Mesodermal cell (in vitro differentiated cells): ENCODE results near the gene MCF2L2.
"Not testable (repeated sequence)": the region's sequence is repeated elsewhere in the genome, so short reads cannot be mapped to it uniquely, and the experiment has no call there.

Experiments used
- H3K27ac ChIP-seq: 2 replicates; pipeline ENCODE4 v1.7.0; 2013; ENCODE audit warnings: mild to moderate bottlenecking, low read depth, low read length, moderate library complexity; ENCODE audit not compliant: severe bottlenecking
- H3K36me3 ChIP-seq: 2 replicates; pipeline ENCODE4 v1.7.1; 2013; ENCODE audit warnings: mild to moderate bottlenecking, low read length, moderate library complexity; ENCODE audit not compliant: control insufficient read depth, insufficient read depth
- H3K4me1 ChIP-seq: one replicate; pipeline ENCODE4 v1.7.1; 2013; ENCODE audit warnings: mild to moderate bottlenecking, low read length; ENCODE audit not compliant: insufficient read depth, control insufficient read depth, poor library complexity, severe bottlenecking
- H3K4me3 ChIP-seq: 2 replicates; pipeline ENCODE4 v1.7.0; 2013; ENCODE audit warnings: low read length, control low read depth, mild to moderate bottlenecking; ENCODE audit not compliant: insufficient read depth, poor library complexity, severe bottlenecking; ENCODE audit errors: extremely low read depth
- H3K9me3 ChIP-seq: 2 replicates; pipeline ENCODE4 v1.7.1; 2013; ENCODE audit warnings: mild to moderate bottlenecking, low read length, moderate library complexity; ENCODE audit not compliant: control insufficient read depth
- WGBS, 2 experiments: methylation state at CpG; one replicate each; pipeline ENCODE4 v1.1.5; 2013; ENCODE audit warnings: missing lambda C conversion rate in 2 of 2; ENCODE audit not compliant: insufficient coverage in 2 of 2; 5-methylcytosine and 5-hydroxymethylcytosine counted together

The MCF2L2 gene

GRCh38 chr3:183189641-183190040 is 238.8 kb downstream of the MCF2L2 start:
- Histone ChIP-seq H3K36me3 (no peaks in the 10 kb centered on the region), H3K9me3 (no peaks in the 10 kb centered on the region), H3K27ac (no peak overlapping the region), H3K4me3 (no peak overlapping the region), H3K4me1 (peaks cover 6% of the 10 kb centered on the region)
- 88 to 98% methylated on average over 4 of the region's 4 CpGs for WGBS, 2 experiments

DNA sequence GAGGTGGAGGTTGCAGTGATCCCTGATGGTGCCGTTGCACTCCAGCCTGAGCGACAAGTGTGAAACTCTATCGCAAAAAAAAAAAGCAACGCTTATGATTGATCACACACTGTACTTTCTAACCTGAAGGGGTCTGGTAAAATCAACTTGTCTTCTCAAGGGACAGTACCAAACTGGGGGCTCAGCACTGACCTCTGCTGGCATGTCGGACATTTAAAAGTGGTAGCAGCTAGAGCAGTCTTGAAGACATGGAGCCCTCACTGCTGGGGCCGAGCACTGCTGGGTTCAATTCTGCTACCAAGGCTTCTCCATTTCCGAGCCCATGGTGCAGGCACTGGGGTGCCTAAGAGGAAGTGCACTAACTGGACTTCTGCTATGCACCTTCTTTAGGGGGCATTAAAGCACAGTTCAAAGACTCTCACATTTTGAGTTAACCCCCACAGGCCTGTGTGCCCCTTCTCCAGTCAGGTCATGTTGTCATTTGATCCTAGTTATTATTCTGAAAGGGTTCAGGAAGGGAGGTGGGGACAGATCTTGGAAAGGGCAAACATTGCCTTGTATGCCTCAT is 239.4 kb downstream of the MCF2L2 start:
- WGBS, 2 experiments: 65 to 76% methylated on average over 4 to 7 of the region's 7 CpGs
- Histone ChIP-seq H3K4me3 (no peak overlapping the region), H3K36me3 (no peaks in the 10 kb centered on the region), H3K4me1 (peaks cover 6% of the 10 kb centered on the region), H3K9me3 (no peaks in the 10 kb centered on the region), H3K27ac (no peak overlapping the region)

- no peak overlapping the region for H3K4me3 ChIP-seq
- no peaks in the 10 kb centered on the region for H3K9me3 ChIP-seq
- 90 to 100% methylated on average over 3 of the region's 4 CpGs for WGBS, 2 experiments
- H3K27ac ChIP-seq: no peak overlapping the region
- H3K36me3 ChIP-seq: no peaks in the 10 kb centered on the region
- H3K4me1 ChIP-seq: peaks cover 6% of the 10 kb centered on the region
Measured at GRCh38 chr3:183185696-183186095, 242.7 kb downstream of the MCF2L2 start.

GRCh38 chr3:183182732-183183610 is 245.4 kb downstream of the MCF2L2 start:
- peaks cover 9% of the 10 kb centered on the region for H3K4me1 ChIP-seq

GRCh38 chr3:183182073-183182472 is 246.3 kb downstream of the MCF2L2 start:
- no peak overlapping the region for H3K27ac ChIP-seq
- H3K4me1 ChIP-seq: peaks cover 9% of the 10 kb centered on the region
- 60 to 88% methylated on average over 2 to 4 of the region's 7 CpGs for WGBS, 2 experiments

More at GRCh38 chr3:183182732-183183610, 245.4 kb downstream of the MCF2L2 start:
- H3K4me3 ChIP-seq: no peak overlapping the region
- H3K36me3 ChIP-seq: no peaks in the 10 kb centered on the region
- no peaks in the 10 kb centered on the region for H3K9me3 ChIP-seq
- WGBS, 2 experiments: 83 to 85% methylated on average over 1 to 4 of the region's 5 CpGs
- H3K27ac ChIP-seq: no peak overlapping the region

GRCh38 chr3:183181606-183182005 is 246.8 kb downstream of the MCF2L2 start:
- Histone ChIP-seq H3K27ac (no peak overlapping the region), H3K9me3 (no peaks in the 10 kb centered on the region), H3K36me3 (no peaks in the 10 kb centered on the region), H3K4me3 (no peak overlapping the region), H3K4me1 (peaks cover 9% of the 10 kb centered on the region)
- 93 to 94% methylated on average over 4 to 5 of the region's 5 CpGs for WGBS, 2 experiments

More at GRCh38 chr3:183182073-183182472, 246.3 kb downstream of the MCF2L2 start:
- Histone ChIP-seq H3K36me3 (no peaks in the 10 kb centered on the region), H3K9me3 (no peaks in the 10 kb centered on the region), H3K4me3 (no peak overlapping the region)

DNA sequence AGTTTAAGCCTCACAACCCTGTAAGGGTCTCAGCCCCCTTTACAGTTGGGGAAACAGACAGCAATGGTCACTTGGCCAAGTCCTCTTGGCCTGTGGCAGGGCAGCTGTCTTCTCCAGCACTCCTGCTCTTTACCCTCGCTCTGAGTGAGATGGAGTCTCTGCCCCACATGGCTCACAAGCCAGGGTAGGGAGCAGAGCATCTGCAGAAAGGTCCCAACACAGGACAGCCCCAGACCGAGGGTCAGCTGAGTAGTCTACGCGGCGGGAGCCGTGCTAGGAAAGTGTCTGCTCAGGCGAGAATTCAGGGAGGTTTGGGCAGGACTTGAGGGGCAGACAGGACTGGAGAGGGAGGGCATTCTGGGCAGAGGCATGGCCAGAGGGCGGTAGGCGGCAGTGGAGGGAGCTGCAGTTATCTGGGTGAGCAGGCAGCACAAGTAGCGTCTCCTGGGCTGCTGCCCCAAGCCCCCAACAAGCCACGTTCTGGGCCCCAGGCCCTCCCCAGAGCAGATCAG is 247.6 kb downstream of the MCF2L2 start:
- Histone ChIP-seq H3K9me3 (no peaks in the 10 kb centered on the region), H3K27ac (no peak overlapping the region), H3K36me3 (no peaks in the 10 kb centered on the region), H3K4me3 (no peak overlapping the region), H3K4me1 (peaks cover 7% of the 10 kb centered on the region)
- 87 to 89% methylated on average over 6 to 7 of the region's 11 CpGs for WGBS, 2 experiments

DNA sequence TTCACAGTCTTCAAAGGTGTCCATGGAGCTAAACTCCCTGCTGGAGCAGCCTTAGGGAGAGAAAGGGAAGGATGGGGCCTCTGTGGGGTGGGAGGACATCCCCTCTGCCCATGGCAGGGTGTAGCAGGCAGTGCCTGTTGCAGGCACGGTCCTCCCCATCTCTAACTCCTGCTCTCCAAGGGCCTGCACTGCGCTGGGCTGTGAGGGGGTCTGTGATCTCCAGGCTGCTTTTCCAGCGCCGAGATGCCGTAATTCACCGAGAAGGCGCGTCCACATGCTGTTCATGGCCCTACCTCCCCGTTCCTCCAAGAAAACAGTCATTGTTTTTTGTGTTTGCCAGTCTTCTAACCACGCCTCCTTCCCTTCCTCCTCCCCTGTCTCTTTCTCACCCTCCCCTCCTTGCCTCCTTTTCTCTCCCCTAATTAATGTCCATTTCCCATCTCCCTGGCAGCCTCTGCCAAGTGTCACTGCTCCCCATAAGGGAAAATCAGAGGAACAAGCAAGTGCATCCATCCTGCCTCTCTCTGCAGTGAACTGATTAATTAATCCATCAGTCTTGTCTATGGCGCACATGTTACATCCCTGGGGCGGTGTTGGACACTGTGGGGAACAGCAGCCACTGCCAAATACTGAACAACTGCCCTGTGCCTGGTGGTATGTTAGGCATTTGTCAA is 248.2 kb downstream of the MCF2L2 start:
- Histone ChIP-seq H3K27ac (no peak overlapping the region), H3K9me3 (no peaks in the 10 kb centered on the region), H3K4me1 (peaks cover 3% of the 10 kb centered on the region), H3K36me3 (no peaks in the 10 kb centered on the region), H3K4me3 (no peak overlapping the region)
- WGBS, 2 experiments: 55 to 62% methylated on average over 8 to 11 of the region's 12 CpGs

DNA sequence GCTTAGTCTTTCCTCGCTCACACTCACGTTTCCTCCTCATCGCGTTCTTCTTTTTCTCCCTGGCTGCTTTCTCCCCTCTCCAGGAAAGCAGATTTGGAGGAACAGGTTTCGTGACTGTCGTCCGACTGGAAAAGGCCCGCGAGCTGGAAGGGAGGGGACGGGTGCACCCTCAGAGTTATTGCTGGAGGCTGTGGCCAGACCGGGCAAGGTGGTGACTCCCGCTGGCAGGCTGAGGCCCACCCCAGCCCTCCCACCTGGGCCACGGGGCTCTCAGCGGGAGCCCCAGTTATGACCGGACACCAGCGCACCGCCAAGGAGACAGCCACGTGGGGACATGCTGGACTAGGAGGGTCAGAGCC is 248.9 kb downstream of the MCF2L2 start:
- H3K36me3 ChIP-seq, H3K4me1 ChIP-seq, H3K9me3 ChIP-seq, H3K27ac ChIP-seq: not testable (repeated sequence)
- peak overlapping the region; percentile 46 for H3K4me3 ChIP-seq
- 23 to 25% methylated on average over 10 to 15 of the region's 18 CpGs for WGBS, 2 experiments

DNA sequence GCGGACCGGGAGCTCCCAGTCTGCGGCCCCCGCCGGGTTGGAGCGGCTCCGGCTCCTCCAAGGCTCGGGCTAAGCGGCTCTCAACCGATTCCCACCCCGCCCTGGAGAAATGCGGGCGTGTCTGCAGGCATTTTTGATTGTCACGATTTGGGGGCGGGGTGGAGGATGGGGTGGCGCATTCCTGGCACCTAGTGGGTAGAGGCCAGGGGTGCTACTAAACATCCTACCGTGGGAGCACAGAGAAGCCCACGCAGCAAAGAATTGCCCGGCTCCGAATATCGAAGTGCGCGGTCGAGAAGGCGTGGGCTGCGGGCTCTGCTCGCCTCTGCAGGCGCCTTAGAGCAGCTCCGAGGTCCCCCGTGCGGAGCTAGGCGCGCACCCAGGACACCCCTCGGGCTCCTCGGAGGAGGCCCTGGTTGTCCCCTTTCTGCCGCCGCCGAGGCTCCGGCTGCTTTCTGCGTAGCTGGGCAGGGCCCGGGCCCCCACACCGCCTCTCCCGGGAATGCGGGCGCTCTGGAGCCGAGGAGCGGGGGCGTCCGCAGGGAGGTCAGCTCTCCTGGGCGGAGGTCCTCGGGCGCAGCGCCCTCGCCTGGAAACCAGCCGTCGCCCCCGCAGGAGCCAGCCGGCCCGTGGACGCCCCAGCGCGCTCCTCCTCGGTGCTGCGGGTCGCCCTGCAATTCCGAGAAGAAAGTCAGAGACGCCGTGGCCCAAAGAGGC is 249.4 kb downstream of the MCF2L2 start:
- Histone ChIP-seq H3K27ac (no peak overlapping the region), H3K4me3 (peak overlapping the region; percentile 46)
- WGBS, 2 experiments: 1 to 2% methylated on average over 61 of the region's 68 CpGs

More for the DNA sequence above, 249.4 kb downstream of the MCF2L2 start:
- Histone ChIP-seq H3K9me3 (no peaks in the 10 kb centered on the region), H3K36me3 (no peaks in the 10 kb centered on the region), H3K4me1 (peaks cover 3% of the 10 kb centered on the region)
